KG1 (cell line): Measurements from ENCODE around the gene ZC3H8.

Experiments used
- DNase-seq: peaks from one replicate; lab custom pipeline; 2025; lab: John Stamatoyannopoulos, UW

The ZC3H8 gene

GRCh38 chr2:112195167-112195766, 59.6 kb downstream of the ZC3H8 start:
- no peak for DNase-seq

- DNase-seq, result no peak
These were observed 60.4 kb downstream of the ZC3H8 start for GRCh38 chr2:112194482-112194881.

- no peak for DNase-seq
These were observed 60.8 kb downstream of the ZC3H8 start for GRCh38 chr2:112194028-112194427.

- no peak for DNase-seq
These were observed 65.8 kb downstream of the ZC3H8 start for GRCh38 chr2:112189001-112189556.

DNA sequence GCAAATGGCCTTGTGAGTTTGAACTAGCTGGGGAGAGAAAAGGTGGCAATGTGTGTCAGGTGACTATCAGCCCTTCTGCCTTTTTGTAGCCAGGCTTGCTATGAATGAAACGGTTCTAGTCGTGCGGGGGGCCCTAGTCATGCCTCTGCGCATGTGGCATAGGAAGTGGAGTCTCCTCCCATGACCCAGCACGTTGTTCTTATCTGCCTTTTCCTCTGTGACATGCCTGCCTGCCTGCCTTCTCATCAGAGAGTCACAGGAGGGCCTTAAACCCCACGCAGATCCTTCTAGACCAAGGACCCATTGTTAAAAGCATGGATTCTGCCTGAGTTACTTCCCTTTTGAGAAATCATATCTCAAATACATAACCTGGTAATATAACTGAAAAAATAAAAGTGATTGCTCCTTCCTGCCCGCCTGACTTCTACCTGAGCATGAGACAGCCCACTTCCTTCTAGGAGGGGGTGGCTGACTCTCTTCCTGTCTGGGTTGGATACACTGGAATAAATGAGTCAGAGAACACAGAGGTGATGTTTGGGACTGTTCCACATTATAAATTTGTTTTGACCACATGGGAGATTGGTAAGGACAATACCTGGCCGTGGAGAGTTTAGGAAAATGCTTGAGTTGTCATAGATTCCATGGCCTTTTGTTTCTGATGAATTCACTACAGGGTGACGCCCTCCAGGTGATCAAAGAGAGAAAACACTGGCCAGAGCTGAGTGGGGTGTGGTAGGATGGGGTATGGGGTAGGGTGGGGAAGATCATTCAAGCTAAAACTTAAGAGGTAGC, 66.8 kb downstream of the ZC3H8 start:
- no peak for DNase-seq

GRCh38 chr2:112187046-112187715, 67.7 kb downstream of the ZC3H8 start:
- no peak for DNase-seq

- no peak for DNase-seq
These were observed 69.7 kb downstream of the ZC3H8 start for GRCh38 chr2:112185131-112185530.

DNA sequence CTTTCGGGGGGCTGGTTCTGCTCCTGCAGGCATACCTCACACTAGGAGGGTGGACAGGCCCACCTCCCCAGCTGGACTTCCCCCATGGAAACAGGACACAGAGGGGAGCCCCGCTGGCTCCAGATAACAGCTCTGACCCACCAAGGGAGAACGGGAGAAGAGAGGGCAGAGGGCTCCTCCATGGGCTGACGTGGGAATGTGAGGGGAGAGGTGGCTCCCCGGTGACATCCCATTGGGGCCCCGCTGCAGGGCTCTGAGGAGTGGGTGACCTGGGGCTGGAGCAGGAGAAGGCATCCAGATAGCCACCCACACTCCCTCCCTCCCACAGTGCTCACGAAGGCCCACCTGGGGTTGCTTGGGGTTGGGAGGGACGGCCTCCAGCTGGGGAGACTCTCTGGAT, 70.7 kb downstream of the ZC3H8 start:
- no peak for DNase-seq

- no peak for DNase-seq
These were observed 71.4 kb downstream of the ZC3H8 start for GRCh38 chr2:112183327-112184025.

GRCh38 chr2:112182581-112183034, 72.2 kb downstream of the ZC3H8 start:
- DNase-seq, result no peak

GRCh38 chr2:112181571-112182290, 73.1 kb downstream of the ZC3H8 start:
- no peak for DNase-seq

- DNase-seq, result no peak
These were observed 78.8 kb downstream of the ZC3H8 start for GRCh38 chr2:112175958-112176573.

GRCh38 chr2:112175333-112175732, 79.5 kb downstream of the ZC3H8 start:
- no peak for DNase-seq

DNA sequence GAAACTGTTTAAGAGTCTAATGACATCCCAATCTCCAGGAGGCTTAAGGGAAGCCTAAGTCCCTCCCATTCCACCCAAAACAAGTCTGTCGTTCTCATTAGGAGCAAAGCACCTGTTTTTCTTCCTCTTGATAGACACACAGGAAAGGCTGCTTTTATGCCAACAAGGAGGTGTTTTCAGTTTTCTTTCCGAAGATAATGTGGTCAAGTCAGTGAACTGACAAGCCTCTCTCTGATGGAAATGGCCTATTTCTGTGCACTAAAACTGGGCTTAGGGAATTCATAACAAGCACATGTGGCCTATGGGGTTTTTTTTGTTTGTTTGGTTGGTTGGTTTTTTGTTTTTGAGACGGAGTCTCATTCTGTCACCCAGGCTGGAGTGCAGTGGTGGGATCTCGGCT, 80.5 kb downstream of the ZC3H8 start:
- no peak for DNase-seq

DNA sequence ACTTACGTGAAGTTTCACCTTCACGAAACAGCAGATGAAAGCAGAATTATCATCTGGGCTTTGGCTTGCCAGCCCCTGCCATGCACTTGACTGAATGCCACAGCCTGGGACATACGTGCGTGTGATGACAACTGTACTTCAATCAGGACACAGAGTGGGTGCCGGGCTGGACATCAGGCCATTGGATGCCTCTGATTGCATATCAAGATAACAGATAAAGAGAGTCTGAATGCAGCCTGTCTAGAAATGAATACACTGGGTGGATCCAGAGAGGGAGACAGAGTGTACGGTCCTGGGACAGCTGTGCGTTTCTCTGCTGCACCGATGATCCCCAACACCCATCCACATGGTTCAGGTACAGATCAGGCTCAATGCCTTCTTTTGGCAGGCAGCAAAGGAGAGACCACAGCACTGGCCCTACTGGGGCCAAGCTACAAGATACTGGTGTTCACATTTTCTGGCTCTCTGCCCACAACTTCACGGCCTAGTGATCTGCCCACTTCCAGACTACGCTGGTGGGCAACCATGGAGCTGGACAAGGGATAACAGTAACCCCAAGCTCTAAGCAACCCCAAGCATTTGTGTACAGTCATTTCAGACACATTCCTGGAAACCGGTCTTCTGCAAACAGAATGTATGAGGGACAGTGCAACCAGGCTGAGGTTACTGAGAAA, 81.1 kb downstream of the ZC3H8 start:
- DNase-seq, result no peak

DNA sequence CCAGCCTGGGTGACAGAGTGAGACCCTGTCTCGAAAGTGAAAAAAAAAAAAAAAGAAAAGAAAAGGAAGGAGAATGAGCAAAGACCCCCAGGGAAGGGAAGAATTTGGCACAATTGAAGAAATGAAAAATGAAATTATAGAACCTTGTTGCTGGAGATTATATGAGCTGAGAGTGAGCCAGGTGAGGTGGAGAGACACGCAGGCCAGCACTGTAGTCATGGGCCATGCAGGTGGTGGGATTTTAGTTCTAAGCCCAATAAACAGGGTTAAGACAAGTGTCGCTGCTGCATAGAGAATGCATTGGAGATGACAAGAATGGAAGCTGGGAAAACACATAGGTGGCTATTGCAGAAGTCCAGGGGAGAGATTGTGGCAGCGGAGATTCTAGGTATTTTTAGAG, 84.3 kb downstream of the ZC3H8 start:
- DNase-seq, result no peak

GRCh38 chr2:112168422-112169124, 86.3 kb downstream of the ZC3H8 start:
- DNase-seq, result no peak

DNA sequence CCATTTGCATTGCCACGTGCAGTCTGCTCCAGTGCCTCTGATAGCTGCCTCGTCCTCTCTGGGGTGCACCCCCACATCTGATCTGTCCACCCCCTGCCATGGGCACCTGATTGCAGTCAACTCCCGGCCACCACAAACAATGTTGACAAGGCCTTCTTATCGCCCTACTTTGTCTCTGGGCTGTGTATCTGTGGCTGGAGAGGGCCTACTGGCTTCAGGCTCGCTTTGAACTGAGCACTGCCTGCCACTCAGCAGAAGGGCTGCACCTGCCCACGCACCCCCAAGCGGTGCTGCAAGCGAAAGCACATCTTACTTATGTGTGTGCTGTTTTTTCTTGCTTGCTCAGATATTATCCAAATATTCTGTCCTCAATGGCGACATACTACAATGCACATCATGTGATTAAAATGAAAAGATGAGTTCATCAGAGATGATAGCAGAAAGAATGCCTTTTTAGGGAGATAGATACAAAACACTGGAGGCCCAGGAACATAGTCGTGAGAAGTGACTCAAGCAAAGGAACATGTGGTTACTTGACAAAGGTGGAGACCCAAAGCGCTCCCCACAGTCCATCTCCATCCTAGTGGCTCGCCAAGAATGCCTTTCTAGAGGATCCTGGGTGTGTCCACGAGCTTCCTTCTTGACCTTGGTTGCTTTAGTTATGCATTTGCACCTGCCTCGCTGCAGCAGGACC, 87.9 kb downstream of the ZC3H8 start:
- no peak for DNase-seq

- no peak for DNase-seq
These were observed 89.5 kb downstream of the ZC3H8 start for GRCh38 chr2:112165296-112165695.
